ENCODE measurements around the gene SPOCD1.

Gene SPOCD1

GRCh38 chr1:31799895-31800673 lies 15.7 kb downstream of the SPOCD1 start:
- no peak for DNase-seq

- DNase-seq, result no peak
Measured at GRCh38 chr1:31799196-31799894, 16.5 kb downstream of the SPOCD1 start.

- no peak for DNase-seq
Measured at GRCh38 chr1:31798433-31799195, 17.2 kb downstream of the SPOCD1 start.

- no peak for DNase-seq
Measured at GRCh38 chr1:31798086-31798432, 17.8 kb downstream of the SPOCD1 start.

- DNase-seq, result no peak
Measured at GRCh38 chr1:31797216-31797615, 18.6 kb downstream of the SPOCD1 start.

GRCh38 chr1:31796707-31797106 lies 19.1 kb downstream of the SPOCD1 start:
- no peak for DNase-seq

- DNase-seq, result no peak
Measured at GRCh38 chr1:31795801-31796621, 19.8 kb downstream of the SPOCD1 start.

- no peak for DNase-seq
Measured at GRCh38 chr1:31795096-31795675, 20.6 kb downstream of the SPOCD1 start.

- DNase-seq, result no peak
Measured at GRCh38 chr1:31793586-31794285, 22.1 kb downstream of the SPOCD1 start.

GRCh38 chr1:31793086-31793485 lies 22.7 kb downstream of the SPOCD1 start:
- peak; percentile 28 for DNase-seq

- DNase-seq, result no peak
Measured at GRCh38 chr1:31792541-31792940, 23.3 kb downstream of the SPOCD1 start.

GRCh38 chr1:31792116-31792515 lies 23.7 kb downstream of the SPOCD1 start:
- peak; percentile 23 for DNase-seq

GRCh38 chr1:31791131-31791858 lies 24.5 kb downstream of the SPOCD1 start:
- DNase-seq, result no peak

- no peak for DNase-seq
Measured at GRCh38 chr1:31790641-31791091, 25.2 kb downstream of the SPOCD1 start.

GRCh38 chr1:31790140-31790539 lies 25.7 kb downstream of the SPOCD1 start:
- no peak for DNase-seq

GRCh38 chr1:31789259-31790065 lies 26.4 kb downstream of the SPOCD1 start:
- DNase-seq, result peak; percentile 99

- DNase-seq, result no peak
Measured at GRCh38 chr1:31788825-31789256, 27.0 kb downstream of the SPOCD1 start.

- DNase-seq, result peak; percentile 96
Measured at GRCh38 chr1:31788138-31788824, 27.5 kb downstream of the SPOCD1 start.

- no peak for DNase-seq
Measured at GRCh38 chr1:31787786-31788137, 28.1 kb downstream of the SPOCD1 start.

GRCh38 chr1:31787261-31787660 lies 28.6 kb downstream of the SPOCD1 start:
- DNase-seq, result no peak
